ENCODE data around the gene ST6GALNAC4. TPM values are rescaled to one million over a fixed set of nuclear protein-coding genes. Genes with fewer than 3 reads are reported as not detected.

The ST6GALNAC4 gene
- total RNA-seq, 1 experiment from 2014 or later, result 28.3 TPM

- Histone ChIP-seq H3K9me3 (ENCODE audit: insufficient read depth, low read depth) (no peaks in the 10 kb centered on the region), H3K36me3 (ENCODE audit: low read depth) (peaks cover 6% of the 10 kb centered on the region; the same call in 1 of the 2 replicates), H3K4me1 (replicated peaks; ENCODE audit: insufficient read depth) (peaks cover 23% of the 10 kb centered on the region), H4K20me1 (ENCODE audit: insufficient read depth) (no peaks in the 10 kb centered on the region; the same call in 1 of the 2 replicates), H3K27me3 (ENCODE audit: insufficient read depth, low read depth) (no peaks in the 10 kb centered on the region), H3K27ac (peak overlapping the region; percentile 25; the same call in 1 of the 2 replicates), H3K9me2 (ENCODE audit: insufficient read depth) (no peaks in the 10 kb centered on the region), H3K4me3 (peak overlapping the region; percentile 83), H3K4me2 (peak overlapping the region; percentile 92), H2AFZ (peak overlapping the region; percentile 85), H3F3A (ENCODE audit: insufficient read depth, low read depth) (peaks cover 48% of the 10 kb centered on the region), H3K79me2 (ENCODE audit: low read depth) (peaks cover 30% of the 10 kb centered on the region)
- BruUV-seq (replicated peaks), result no TSS peak
- intact Hi-C loops (cut with micrococcal nuclease; ENCODE audit: unreplicated experiment), result loop anchor here (2.0 kb wide), 2 partner anchors 18 to 162 kb away; no protein-coding TSS in a partner anchor
- POLR2A ChIA-PET (ENCODE audit: unreplicated experiment), result interaction anchor here (0.7 kb wide), 1 partner anchor 99 kb away, joined by 3 read pairs; no protein-coding TSS in a partner anchor
- CTCF ChIA-PET, result no interaction called here
- no peak for DNase-seq
- no peak for TF ChIP-seq EZH2 (IDR thresholded peaks at IDR 0.05; ENCODE audit: low read depth)
- TF ChIP-seq CTCF (conservative IDR thresholded peaks at IDR 0.05), result no peak
These were observed 20.2 kb upstream of the ST6GALNAC4 start for GRCh38 chr9:127937056-127937387.

GRCh38 chr9:127936347-127936852 is 19.6 kb upstream of the ST6GALNAC4 start:
- POLR2A ChIA-PET (ENCODE audit: unreplicated experiment), result no interaction called here
- H3F3A ChIP-seq (ENCODE audit: insufficient read depth, low read depth), result peaks cover 49% of the 10 kb centered on the region
- DNase-seq, result no peak
- peak overlapping the region; percentile 83 for H3K4me3 ChIP-seq
- H2AFZ ChIP-seq, result no peak overlapping the region
- no peaks in the 10 kb centered on the region for H3K27me3 ChIP-seq (ENCODE audit: insufficient read depth, low read depth)
- H3K4me2 ChIP-seq, result peak overlapping the region; percentile 92
- H3K9me3 ChIP-seq (ENCODE audit: insufficient read depth, low read depth), result no peaks in the 10 kb centered on the region
- intact Hi-C loops (cut with micrococcal nuclease; ENCODE audit: unreplicated experiment), result loop anchor here (2.0 kb wide), 2 partner anchors 18 to 162 kb away; no protein-coding TSS in a partner anchor
- H3K27ac ChIP-seq, result no peak overlapping the region
- peaks cover under 1% of the 10 kb centered on the region; the same call in 1 of the 2 replicates for H3K36me3 ChIP-seq (ENCODE audit: low read depth)
- 0 out of 2 replicates have a peak, but pooled peaks cover 2% of the 10 kb centered on the region for H4K20me1 ChIP-seq (ENCODE audit: insufficient read depth)
- H3K9me2 ChIP-seq (ENCODE audit: insufficient read depth), result no peaks in the 10 kb centered on the region
- no peak for TF ChIP-seq EZH2 (IDR thresholded peaks at IDR 0.05; ENCODE audit: low read depth)
- no peak for TF ChIP-seq CTCF (conservative IDR thresholded peaks at IDR 0.05)
- CTCF ChIA-PET, result no interaction called here
- BruUV-seq (replicated peaks), result no TSS peak
- peaks cover 30% of the 10 kb centered on the region for H3K79me2 ChIP-seq (ENCODE audit: low read depth)
- H3K4me1 ChIP-seq (replicated peaks; ENCODE audit: insufficient read depth), result peaks cover 27% of the 10 kb centered on the region

GRCh38 chr9:127935765-127936221 is 19.0 kb upstream of the ST6GALNAC4 start:
- Histone ChIP-seq H3K4me3 (no peak overlapping the region; the same call in 1 of the 2 replicates), H3F3A (ENCODE audit: insufficient read depth, low read depth) (peaks cover 50% of the 10 kb centered on the region), H3K4me2 (peak overlapping the region; percentile 92), H3K36me3 (ENCODE audit: low read depth) (no peaks in the 10 kb centered on the region; the same call in 1 of the 2 replicates), H3K27ac (no peak overlapping the region), H3K79me2 (ENCODE audit: low read depth) (peaks cover 30% of the 10 kb centered on the region), H3K4me1 (replicated peaks; ENCODE audit: insufficient read depth) (peaks cover 33% of the 10 kb centered on the region), H3K9me2 (ENCODE audit: insufficient read depth) (no peaks in the 10 kb centered on the region), H2AFZ (no peak overlapping the region), H4K20me1 (ENCODE audit: insufficient read depth) (0 out of 2 replicates have a peak, but pooled peaks cover 3% of the 10 kb centered on the region), H3K9me3 (ENCODE audit: insufficient read depth, low read depth) (no peaks in the 10 kb centered on the region), H3K27me3 (ENCODE audit: insufficient read depth, low read depth) (no peaks in the 10 kb centered on the region)
- no TSS peak for BruUV-seq (replicated peaks)
- ChIA-PET CTCF (no interaction called here), POLR2A (ENCODE audit: unreplicated experiment) (no interaction called here)
- intact Hi-C loops (cut with micrococcal nuclease; ENCODE audit: unreplicated experiment), result loop anchor here (2.0 kb wide), 2 partner anchors 19 to 163 kb away; no protein-coding TSS in a partner anchor
- TF ChIP-seq EZH2 (IDR thresholded peaks at IDR 0.05; ENCODE audit: low read depth) (no peak), CTCF (conservative IDR thresholded peaks at IDR 0.05) (no peak)
- DNase-seq, result no peak

Data from PC-9 (cell line).